Stimulated activated CD8-positive, alpha-beta memory T cell treated with anti-CD3 and anti-CD28 coated beads, Interleukin-2, amount 100 ng/mL, for 1 hour (primary cell): Measurements from ENCODE around the gene ATG12.
A peak's percentile ranks its signal among the peaks of the same experiment; 100 is the strongest.
"Not testable (repeated sequence)": the region's sequence is repeated elsewhere in the genome, so short reads cannot be mapped to it uniquely, and the experiment has no call there.

Source experiments
- DNase-seq, 2 donors: peaks; one replicate each; pipeline ENCODE4 v3.0.0-alpha.2; 2020; ENCODE audit warnings: low read depth in 2 of 2

The ATG12 gene

GRCh38 chr5:115841382-115842088, at the start of gene ATG12, which contains the start of gene AP3S1:
Gene ATG12 (minus strand): TSS chr5:115841565. CDS start chr5:115841552, 13 bp downstream.
Gene AP3S1 (plus strand): TSS chr5:115841935. CDS start chr5:115842038, 103 bp downstream.
- peak; percentile 76 to 78 for DNase-seq

GRCh38 chr5:115888027-115888426, 46.7 kb upstream of the ATG12 start:
- no peak for DNase-seq

- DNase-seq, result not testable (repeated sequence)
These were observed 43.8 kb upstream of the ATG12 start for GRCh38 chr5:115885208-115885607.

GRCh38 chr5:115884704-115885103, 43.3 kb upstream of the ATG12 start:
- DNase-seq, result no peak

- DNase-seq, result not testable (repeated sequence)
These were observed 41.1 kb upstream of the ATG12 start for GRCh38 chr5:115882434-115882833.

- not testable (repeated sequence) for DNase-seq
These were observed 36.0 kb upstream of the ATG12 start for GRCh38 chr5:115877342-115877741.

GRCh38 chr5:115875447-115875846, 34.1 kb upstream of the ATG12 start:
- no peak for DNase-seq

- DNase-seq, result no peak
These were observed 32.0 kb upstream of the ATG12 start for GRCh38 chr5:115873392-115873791.

- no peak for DNase-seq
These were observed 31.1 kb upstream of the ATG12 start for GRCh38 chr5:115872447-115872846.

GRCh38 chr5:115869256-115869795, 28.0 kb upstream of the ATG12 start:
- no peak for DNase-seq

GRCh38 chr5:115859378-115859777, 18.0 kb upstream of the ATG12 start:
- no peak for DNase-seq

GRCh38 chr5:115858396-115858795, 17.0 kb upstream of the ATG12 start:
- no peak for DNase-seq

- no peak for DNase-seq
These were observed 16.4 kb upstream of the ATG12 start for GRCh38 chr5:115857626-115858349.

- no peak for DNase-seq
These were observed 15.7 kb upstream of the ATG12 start for GRCh38 chr5:115857057-115857479.

GRCh38 chr5:115855959-115856358, 14.6 kb upstream of the ATG12 start:
- DNase-seq, result no peak

- DNase-seq, result no peak
These were observed 12.8 kb upstream of the ATG12 start for GRCh38 chr5:115854139-115854538.

GRCh38 chr5:115850744-115851416, 9.5 kb upstream of the ATG12 start:
- no peak for DNase-seq

GRCh38 chr5:115849258-115849798, 8.0 kb upstream of the ATG12 start:
- no peak for DNase-seq

GRCh38 chr5:115847290-115847689, 5.9 kb upstream of the ATG12 start:
- DNase-seq, result no peak

- no peak for DNase-seq
These were observed 3.0 kb upstream of the ATG12 start for GRCh38 chr5:115844321-115844817.

- DNase-seq, result no peak
These were observed 2.2 kb upstream of the ATG12 start for GRCh38 chr5:115843444-115844130.
